Tibial artery (tissue), 4 donors: Measurements from ENCODE around the gene ARHGEF38.

Source experiments
- DNase-seq, 2 donors: peaks; one replicate each; pipeline ENCODE4 v3.0.0-alpha.2; 2019
- H3K27ac ChIP-seq, 2 donors: fragments of 200-600 bp; sonication (generic) in 1 of 2; 1 replicate in 1 of 2; 2 replicates in 1 of 2; pipeline ENCODE4 v1.5.1; 2018 to 2019; ENCODE audit warnings: mild to moderate bottlenecking in 1 of 2
- H3K27me3 ChIP-seq, 2 donors: fragments of 200-600 bp; sonication (generic) in 1 of 2; one replicate each; pipeline versions ENCODE4 v1.5.1 to v1.6.0; 2016 to 2019
- H3K36me3 ChIP-seq, 3 donors: fragments of 200-600 bp; sonication (generic) in 2 of 3; one replicate each; pipeline ENCODE4 v1.5.1; 2016 to 2019; ENCODE audit warnings: mild to moderate bottlenecking in 2 of 3
- H3K4me1 ChIP-seq, 4 donors: fragments of 200-600 bp; sonication (generic) in 2 of 4; 1 replicate in 3 of 4; 2 replicates in 1 of 4; pipeline ENCODE4 v1.5.1; 2016 to 2019
- H3K4me3 ChIP-seq, 2 donors: fragments of 200-600 bp; sonication (generic) in 1 of 2; 1 replicate in 1 of 2; 2 replicates in 1 of 2; pipeline ENCODE4 v1.5.1; 2018 to 2019; ENCODE audit warnings: mild to moderate bottlenecking in 2 of 2
- H3K9me3 ChIP-seq, 3 donors: fragments of 200-600 bp; sonication (generic) in 1 of 3; one replicate each; pipeline ENCODE4 v1.5.1; 2016 to 2019
- CTCF ChIP-seq, 2 experiments: fragments of 200-600 bp in 1 of 2; fragments of 450-650 bp in 1 of 2; IDR thresholded peaks; one replicate each; pipeline ENCODE4 v1.5.1; 2017 to 2019; ENCODE audit warnings: antibody characterized with exemption in 2 of 2, mild to moderate bottlenecking in 1 of 2, moderate library complexity in 1 of 2
- intact Hi-C: fragments of 100-400 bp; cut with DNase I; formaldehyde crosslinking; loops from one replicate; pipeline ENCODE4 v1.15.0; 2023; ENCODE audit warnings: low total_unique reads

ARHGEF38 gene

GRCh38 chr4:105551965-105552746 is at the start of gene ARHGEF38:
TSS of gene ARHGEF38 (plus strand) at chr4:105552620. CDS start at chr4:105552766, 146 bp downstream.
- Histone ChIP-seq H3K4me3 (no peak within 1 kb of the TSS), H3K9me3 (no peaks in the 10 kb centered on the region), H3K36me3 (no peaks in the 10 kb centered on the region), H3K27ac (no peak within 1 kb of the TSS), H3K4me1 (no peaks in the 10 kb centered on the region), H3K27me3 (no peaks in the 10 kb centered on the region)
- intact Hi-C loops: no loop called here
- TF ChIP-seq CTCF (IDR thresholded peaks at IDR 0.05): no peak
- DNase-seq: no peak

- Histone ChIP-seq H3K27ac (no peak overlapping the region), H3K36me3 (no peaks in the 10 kb centered on the region), H3K27me3 (no peaks in the 10 kb centered on the region), H3K4me3 (no peak overlapping the region), H3K4me1 (no peaks in the 10 kb centered on the region), H3K9me3 (no peaks in the 10 kb centered on the region)
- intact Hi-C loops: no loop called here
- DNase-seq: no peak
- TF ChIP-seq CTCF (IDR thresholded peaks at IDR 0.05): no peak
These were observed 48.9 kb upstream of the ARHGEF38 start for GRCh38 chr4:105503484-105503883.

GRCh38 chr4:105504744-105505143 is 47.7 kb upstream of the ARHGEF38 start:
- Histone ChIP-seq H3K27ac (no peak overlapping the region), H3K27me3 (no peaks in the 10 kb centered on the region), H3K4me1 (no peaks in the 10 kb centered on the region), H3K9me3 (no peaks in the 10 kb centered on the region), H3K4me3 (no peak overlapping the region), H3K36me3 (no peaks in the 10 kb centered on the region)
- TF ChIP-seq CTCF (IDR thresholded peaks at IDR 0.05): no peak
- intact Hi-C loops: no loop called here
- no peak for DNase-seq

- TF ChIP-seq CTCF (IDR thresholded peaks at IDR 0.05): no peak
- DNase-seq: no peak
- intact Hi-C loops: no loop called here
- no peak overlapping the region for H3K27ac ChIP-seq
- H3K9me3 ChIP-seq: no peaks in the 10 kb centered on the region
- no peaks in the 10 kb centered on the region for H3K27me3 ChIP-seq
- no peaks in the 10 kb centered on the region for H3K4me1 ChIP-seq
- H3K36me3 ChIP-seq: no peaks in the 10 kb centered on the region
- no peak overlapping the region for H3K4me3 ChIP-seq
These were observed 43.1 kb upstream of the ARHGEF38 start for GRCh38 chr4:105509291-105509690.

- Histone ChIP-seq H3K4me3 (no peak overlapping the region), H3K27me3 (no peaks in the 10 kb centered on the region), H3K27ac (no peak overlapping the region), H3K9me3 (no peaks in the 10 kb centered on the region), H3K4me1 (no peaks in the 10 kb centered on the region), H3K36me3 (no peaks in the 10 kb centered on the region)
- no peak for TF ChIP-seq CTCF (IDR thresholded peaks at IDR 0.05)
- intact Hi-C loops: no loop called here
- no peak for DNase-seq
These were observed 42.7 kb upstream of the ARHGEF38 start for GRCh38 chr4:105509714-105510113.
